Neuronal stem cell (in vitro differentiated cells): ENCODE measurements around the gene TSPAN17.

ENCODE experiments used
- DNase-seq: peaks from one replicate; pipeline ENCODE4 v3.0.0-alpha.2; 2013; ENCODE audit warnings: low spot score
- H2AFZ ChIP-seq: one replicate; pipeline ENCODE4 v1.6.1; 2013; ENCODE audit warnings: mild to moderate bottlenecking, low read length, inconsistent platforms
- H2AK5ac ChIP-seq: 2 replicates; pipeline ENCODE4 v1.6.1; 2013; ENCODE audit warnings: low read depth, mild to moderate bottlenecking, inconsistent platforms, low read length, moderate library complexity, mixed read lengths
- H2BK120ac ChIP-seq: 2 replicates; pipeline ENCODE4 v1.6.1; 2013; ENCODE audit warnings: low read depth, mild to moderate bottlenecking, inconsistent platforms, low read length, moderate library complexity, mixed read lengths
- H2BK12ac ChIP-seq: one replicate; pipeline ENCODE4 v1.6.1; 2013; ENCODE audit warnings: low read length, inconsistent platforms
- H2BK15ac ChIP-seq: 2 replicates; pipeline ENCODE4 v1.6.1; 2013; ENCODE audit warnings: mild to moderate bottlenecking, low read length, inconsistent platforms, mixed read lengths
- H2BK5ac ChIP-seq: one replicate; pipeline ENCODE4 v1.6.1; 2013; ENCODE audit warnings: inconsistent platforms, mild to moderate bottlenecking, low read length, moderate library complexity
- H3K14ac ChIP-seq: one replicate; pipeline ENCODE4 v1.6.1; 2013; ENCODE audit warnings: low read length, inconsistent platforms
- H3K18ac ChIP-seq: 2 replicates; pipeline ENCODE4 v1.6.1; 2013; ENCODE audit warnings: low read length, inconsistent platforms
- H3K23ac ChIP-seq: 2 replicates; pipeline ENCODE4 v1.6.1; 2013; ENCODE audit warnings: low read depth, mild to moderate bottlenecking, mixed read lengths, low read length, inconsistent platforms; ENCODE audit not compliant: poor library complexity
- H3K27ac ChIP-seq: replicated peaks from 3 replicates; pipeline ENCODE4 v1.5.1; 2013; ENCODE audit warnings: low read length, inconsistent platforms
- H3K27me3 ChIP-seq, 3 experiments: 2 replicates each; pipeline ENCODE4 v1.6.1; 2013; ENCODE audit warnings: low read length in 3 of 3, mild to moderate bottlenecking in 2 of 3, inconsistent platforms in 1 of 3, low read depth in 1 of 3, mixed read lengths in 1 of 3, moderate library complexity in 1 of 3; ENCODE audit not compliant: control insufficient read depth in 3 of 3, insufficient read depth in 3 of 3
- H3K36me3 ChIP-seq, 2 donors: replicated peaks in 1 of 2; 2 replicates each; pipeline ENCODE4 v1.6.1; 2013; ENCODE audit warnings: low read length in 2 of 2; ENCODE audit not compliant: control insufficient read depth in 2 of 2, insufficient read depth in 2 of 2
- H3K4ac ChIP-seq: 2 replicates; pipeline ENCODE4 v1.6.1; 2013; ENCODE audit warnings: inconsistent platforms, mild to moderate bottlenecking, low read length, moderate library complexity
- H3K4me1 ChIP-seq, 2 donors: 1 replicate in 1 of 2; 2 replicates in 1 of 2; pipeline ENCODE4 v1.6.1; 2013; ENCODE audit warnings: low read length in 2 of 2, low read depth in 1 of 2; ENCODE audit not compliant: control insufficient read depth in 2 of 2, insufficient read depth in 1 of 2
- H3K4me2 ChIP-seq: one replicate; pipeline ENCODE4 v1.6.1; 2013; ENCODE audit warnings: mild to moderate bottlenecking, low read length, inconsistent platforms; ENCODE audit not compliant: insufficient read depth, poor library complexity, severe bottlenecking
- H3K4me3 ChIP-seq, 2 donors: 2 replicates each; pipeline ENCODE4 v1.5.1; 2013; ENCODE audit warnings: low read length in 2 of 2, mild to moderate bottlenecking in 2 of 2, inconsistent platforms in 1 of 2, moderate library complexity in 1 of 2
- H3K79me1 ChIP-seq: one replicate; pipeline ENCODE4 v1.6.1; 2013; ENCODE audit warnings: low read depth, mild to moderate bottlenecking, inconsistent platforms, low read length, moderate library complexity
- H3K9ac ChIP-seq: one replicate; pipeline ENCODE4 v1.6.1; 2013; ENCODE audit warnings: mild to moderate bottlenecking, low read depth, low read length, inconsistent platforms; ENCODE audit not compliant: poor library complexity
- H3K9me3 ChIP-seq, 2 donors: replicated peaks in 1 of 2; 2 replicates each; pipeline versions ENCODE3 to v1.6.1; 2013; ENCODE audit warnings: low read length in 2 of 2, mild to moderate bottlenecking in 2 of 2, inconsistent platforms in 1 of 2, low read depth in 1 of 2, mixed read lengths in 1 of 2, moderate library complexity in 1 of 2; ENCODE audit not compliant: control insufficient read depth in 2 of 2, insufficient read depth in 1 of 2
- H4K8ac ChIP-seq: one replicate; pipeline ENCODE4 v1.6.1; 2013; ENCODE audit warnings: low read depth, mild to moderate bottlenecking, inconsistent platforms, low read length, moderate library complexity
- H4K91ac ChIP-seq: one replicate; pipeline ENCODE4 v1.6.1; 2013; ENCODE audit warnings: low read length, low read depth, mild to moderate bottlenecking, inconsistent platforms; ENCODE audit not compliant: poor library complexity
- WGBS, 2 donors: extraction: QIAGEN DNeasy Blood & Tissue Kit; methylation state at CpG; one replicate each; pipeline ENCODE4 v1.1.7; 2013; ENCODE audit warnings: missing lambda C conversion rate in 2 of 2, mixed read lengths in 1 of 2; ENCODE audit not compliant: insufficient read length in 2 of 2, insufficient replicate concordance in 1 of 2; ENCODE audit errors: extremely low coverage in 2 of 2; 5-methylcytosine and 5-hydroxymethylcytosine counted together

The TSPAN17 gene

DNA sequence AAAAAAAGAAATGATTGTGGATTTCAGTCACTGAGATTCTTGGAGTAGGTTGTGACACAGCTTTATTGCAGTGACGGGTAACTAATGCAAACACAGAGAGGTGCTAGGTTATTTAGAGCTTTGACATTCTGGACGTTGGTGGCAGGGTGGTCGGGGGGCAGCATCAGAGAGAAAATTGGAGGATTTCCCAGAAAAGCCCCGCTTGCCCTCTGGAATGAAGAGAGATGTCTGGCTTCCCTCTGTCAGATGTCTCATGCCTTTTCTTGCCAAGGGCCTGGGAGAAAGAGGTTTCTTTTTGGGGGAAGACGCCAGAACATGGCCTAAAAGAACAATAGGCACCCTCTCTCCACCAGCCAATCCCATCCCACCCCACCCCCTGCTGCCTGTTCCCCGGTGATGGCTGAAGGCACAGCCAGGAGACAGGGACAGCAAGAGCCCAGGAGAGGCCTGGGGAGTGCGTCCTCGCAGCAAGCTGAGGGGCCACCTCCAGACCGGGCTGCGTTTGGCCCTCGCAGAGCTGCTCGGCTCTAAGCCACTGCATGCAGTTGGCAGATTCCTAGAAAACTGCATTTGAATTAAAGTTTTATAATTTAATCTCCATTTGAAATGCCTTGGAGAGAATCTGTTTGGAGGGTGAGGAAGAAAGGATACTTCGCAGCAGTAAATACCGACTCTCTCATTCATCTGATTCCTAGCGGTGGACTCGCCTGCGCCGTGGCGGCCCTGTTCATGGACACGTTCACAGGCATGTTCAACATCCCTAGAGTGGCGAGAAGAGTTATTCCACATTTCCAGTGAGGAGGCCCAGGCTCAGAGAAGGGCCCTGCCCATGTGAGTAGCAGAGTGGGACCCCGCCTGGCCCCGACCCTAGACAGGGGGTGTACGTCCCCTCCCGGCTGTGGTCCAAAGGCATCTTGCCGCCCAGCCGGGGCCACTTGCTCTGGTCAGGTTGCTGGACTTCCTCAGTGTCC is 55.7 kb downstream of the TSPAN17 start:
- H2AFZ ChIP-seq, result no peak overlapping the region
- H3K4me2 ChIP-seq, result no peak overlapping the region
- peak overlapping the region; percentile 61 for H2BK15ac ChIP-seq
- peak overlapping the region; percentile 42 for H3K14ac ChIP-seq
- H3K27me3 ChIP-seq, result peaks cover 0 to 49% (median 0%) of the 10 kb centered on the region in 3 experiments
- no peak overlapping the region for H3K27ac ChIP-seq
- peaks cover 4 to 16% of the 10 kb centered on the region in 2 donors for H3K4me1 ChIP-seq
- H4K8ac ChIP-seq, result no peak overlapping the region
- H3K4me3 ChIP-seq, result no peak overlapping the region
- no peak overlapping the region for H2BK5ac ChIP-seq
- no peaks in the 10 kb centered on the region for H3K9me3 ChIP-seq
- no peaks in the 10 kb centered on the region for H3K36me3 ChIP-seq
- H4K91ac ChIP-seq, result no peak overlapping the region
- no peak for DNase-seq
- H2BK120ac ChIP-seq, result no peak overlapping the region
- no CpG with 5 or more reads among the region's 27 CpGs for WGBS, 2 donors
- no peaks in the 10 kb centered on the region for H3K79me1 ChIP-seq
- no peak overlapping the region for H3K23ac ChIP-seq
- H3K18ac ChIP-seq, result peak overlapping the region; percentile 69
- peak overlapping the region; percentile 12 for H2AK5ac ChIP-seq
- H2BK12ac ChIP-seq, result peak overlapping the region; percentile 5
- H3K9ac ChIP-seq, result no peak overlapping the region
- no peak overlapping the region for H3K4ac ChIP-seq

- no peaks in the 10 kb centered on the region for H3K79me1 ChIP-seq
- no peak overlapping the region for H2AK5ac ChIP-seq
- no peak overlapping the region for H3K4me3 ChIP-seq
- no peak overlapping the region for H2BK12ac ChIP-seq
- no peak overlapping the region for H3K4ac ChIP-seq
- no peak overlapping the region for H3K9ac ChIP-seq
- H3K18ac ChIP-seq, result no peak overlapping the region
- no CpG with 5 or more reads among the region's 13 CpGs for WGBS, 2 donors
- no peak overlapping the region for H3K23ac ChIP-seq
- no peak for DNase-seq
- H3K14ac ChIP-seq, result no peak overlapping the region
- no peaks in the 10 kb centered on the region for H3K36me3 ChIP-seq
- H4K91ac ChIP-seq, result no peak overlapping the region
- no peak overlapping the region for H4K8ac ChIP-seq
- peaks cover 4 to 11% of the 10 kb centered on the region in 2 donors for H3K4me1 ChIP-seq
- peaks cover 0 to 49% (median 0%) of the 10 kb centered on the region in 3 experiments for H3K27me3 ChIP-seq
- H2BK15ac ChIP-seq, result no peak overlapping the region
- no peak overlapping the region for H3K4me2 ChIP-seq
- no peak overlapping the region for H2BK120ac ChIP-seq
- H3K9me3 ChIP-seq, result no peaks in the 10 kb centered on the region
- H2AFZ ChIP-seq, result no peak overlapping the region
- no peak overlapping the region for H2BK5ac ChIP-seq
- no peak overlapping the region for H3K27ac ChIP-seq
Observed at GRCh38 chr5:176703857-176704256, 56.6 kb downstream of the TSPAN17 start.

DNA sequence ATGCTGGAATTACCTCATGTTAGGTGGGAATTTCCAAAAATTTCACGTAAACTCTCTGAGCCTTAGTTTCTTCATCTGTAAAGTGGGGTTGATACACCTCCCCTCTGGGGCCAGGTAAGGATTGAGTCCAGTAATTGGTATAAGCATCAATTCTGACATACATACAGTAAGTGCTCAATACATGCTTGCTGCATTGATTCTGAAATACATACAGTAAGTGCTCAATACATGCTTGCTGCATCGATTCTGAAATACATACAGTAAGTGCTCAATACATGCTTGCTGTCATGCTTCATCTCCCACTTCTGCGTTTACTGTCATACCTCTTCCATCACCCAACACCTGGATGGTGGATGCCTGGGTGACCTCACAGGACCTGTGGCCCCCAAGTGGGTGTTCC is 57.1 kb downstream of the TSPAN17 start:
- Histone ChIP-seq H3K9me3 (no peaks in the 10 kb centered on the region), H3K4me2 (no peak overlapping the region), H3K9ac (no peak overlapping the region), H3K4me3 (no peak overlapping the region), H3K18ac (no peak overlapping the region), H2BK5ac (no peak overlapping the region), H3K14ac (no peak overlapping the region), H2AFZ (no peak overlapping the region), H3K36me3 (no peaks in the 10 kb centered on the region), H2AK5ac (no peak overlapping the region), H3K4me1 (peaks cover 4 to 11% of the 10 kb centered on the region in 2 donors), H3K27me3 (peaks cover 0 to 49% (median 0%) of the 10 kb centered on the region in 3 experiments), H3K79me1 (no peaks in the 10 kb centered on the region), H4K8ac (no peak overlapping the region), H3K4ac (no peak overlapping the region), H3K27ac (no peak overlapping the region), H3K23ac (no peak overlapping the region), H2BK12ac (no peak overlapping the region), H4K91ac (no peak overlapping the region), H2BK15ac (no peak overlapping the region), H2BK120ac (no peak overlapping the region)
- no CpG with 5 or more reads among the region's 3 CpGs for WGBS, 2 donors
- no peak for DNase-seq

DNA sequence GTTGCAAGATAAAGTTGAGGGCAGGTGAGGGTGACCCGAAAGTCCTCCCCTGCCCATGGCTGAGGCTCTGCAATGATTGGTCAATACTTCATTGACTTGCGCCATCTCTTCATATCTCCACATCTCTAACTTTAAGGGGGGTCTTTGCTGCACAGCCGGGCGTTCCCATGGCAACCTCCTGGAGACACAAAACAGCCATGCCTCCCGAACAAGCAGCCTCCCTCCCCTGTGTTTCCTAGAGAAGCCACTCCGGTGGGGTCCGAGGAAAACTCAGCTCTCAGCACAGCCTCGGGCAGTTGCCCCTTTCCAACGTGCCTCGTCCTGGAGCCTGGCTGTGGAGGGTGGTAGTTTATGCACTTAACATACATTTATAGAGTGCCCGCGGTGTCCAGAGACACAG is 57.5 kb downstream of the TSPAN17 start:
- H2BK12ac ChIP-seq, result no peak overlapping the region
- peak overlapping the region; percentile 25 for H3K18ac ChIP-seq
- H2BK15ac ChIP-seq, result peak overlapping the region; percentile 19
- no peak overlapping the region for H3K14ac ChIP-seq
- H2AFZ ChIP-seq, result peak overlapping the region; percentile 9
- no peak overlapping the region for H2AK5ac ChIP-seq
- no peak overlapping the region for H3K4me3 ChIP-seq
- H3K36me3 ChIP-seq, result no peaks in the 10 kb centered on the region
- WGBS, 2 donors, result no CpG with 5 or more reads among the region's 12 CpGs
- peaks cover 0 to 54% (median 0%) of the 10 kb centered on the region in 3 experiments for H3K27me3 ChIP-seq
- H3K27ac ChIP-seq, result no peak overlapping the region
- no peak overlapping the region for H4K8ac ChIP-seq
- peaks cover 4 to 11% of the 10 kb centered on the region in 2 donors for H3K4me1 ChIP-seq
- no peak overlapping the region for H2BK120ac ChIP-seq
- H3K9me3 ChIP-seq, result no peaks in the 10 kb centered on the region
- no peak overlapping the region for H2BK5ac ChIP-seq
- H3K9ac ChIP-seq, result no peak overlapping the region
- H3K4ac ChIP-seq, result no peak overlapping the region
- H3K79me1 ChIP-seq, result no peaks in the 10 kb centered on the region
- H3K4me2 ChIP-seq, result no peak overlapping the region
- H3K23ac ChIP-seq, result no peak overlapping the region
- H4K91ac ChIP-seq, result no peak overlapping the region
- no peak for DNase-seq
